ENCODE measurements around the gene FREM2. TPM values are rescaled to one million over a fixed set of nuclear protein-coding genes. Genes with fewer than 3 reads are reported as not detected.

FREM2 gene
- total and polyA plus RNA-seq, 7 donors: 0.18 to 9.4 (median 2.2) TPM

DNA sequence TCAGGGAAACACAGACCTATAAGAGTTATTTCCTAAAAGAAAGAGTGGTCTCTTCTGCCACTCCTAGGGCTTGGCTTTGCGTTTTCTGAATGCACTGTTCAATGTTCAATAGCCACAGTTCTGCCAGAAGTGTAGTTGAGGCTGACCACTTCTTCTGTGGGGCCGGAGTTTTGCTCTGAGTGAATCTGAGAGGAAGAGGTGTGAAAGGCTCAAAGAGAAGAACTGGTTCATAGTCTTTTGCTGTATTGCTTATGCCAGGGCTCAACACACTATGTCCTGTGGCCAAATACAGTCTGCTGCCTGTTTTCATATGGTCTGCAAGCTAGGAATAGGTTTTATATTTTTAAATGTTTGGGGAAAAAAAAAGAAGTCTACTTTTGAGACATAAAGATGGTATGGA is 175.6 kb downstream of the FREM2 start:
- intact Hi-C loops (cut with DNase I): no loop called here
- ATAC-seq (no peak), DNase-seq (no peak)
- no peaks in the 10 kb centered on the region for H3K27me3 ChIP-seq (ENCODE audit: insufficient read depth in 3 of 3, low read length in 2 of 3)
- no peaks in the 10 kb centered on the region for H3K4me1 ChIP-seq
- H3K4me3 ChIP-seq: no peak overlapping the region
- no peak overlapping the region for H3K27ac ChIP-seq
- TF ChIP-seq, protein P1, sequence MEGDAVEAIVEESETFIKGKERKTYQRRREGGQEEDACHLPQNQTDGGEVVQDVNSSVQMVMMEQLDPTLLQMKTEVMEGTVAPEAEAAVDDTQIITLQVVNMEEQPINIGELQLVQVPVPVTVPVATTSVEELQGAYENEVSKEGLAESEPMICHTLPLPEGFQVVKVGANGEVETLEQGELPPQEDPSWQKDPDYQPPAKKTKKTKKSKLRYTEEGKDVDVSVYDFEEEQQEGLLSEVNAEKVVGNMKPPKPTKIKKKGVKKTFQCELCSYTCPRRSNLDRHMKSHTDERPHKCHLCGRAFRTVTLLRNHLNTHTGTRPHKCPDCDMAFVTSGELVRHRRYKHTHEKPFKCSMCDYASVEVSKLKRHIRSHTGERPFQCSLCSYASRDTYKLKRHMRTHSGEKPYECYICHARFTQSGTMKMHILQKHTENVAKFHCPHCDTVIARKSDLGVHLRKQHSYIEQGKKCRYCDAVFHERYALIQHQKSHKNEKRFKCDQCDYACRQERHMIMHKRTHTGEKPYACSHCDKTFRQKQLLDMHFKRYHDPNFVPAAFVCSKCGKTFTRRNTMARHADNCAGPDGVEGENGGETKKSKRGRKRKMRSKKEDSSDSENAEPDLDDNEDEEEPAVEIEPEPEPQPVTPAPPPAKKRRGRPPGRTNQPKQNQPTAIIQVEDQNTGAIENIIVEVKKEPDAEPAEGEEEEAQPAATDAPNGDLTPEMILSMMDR (IDR thresholded peaks at IDR 0.05): no peak
- H3K36me3 ChIP-seq (ENCODE audit: insufficient read depth in 1 of 2, low read depth in 1 of 2): peaks cover 0 to 36% of the 10 kb centered on the region in 2 donors
- no peaks in the 10 kb centered on the region for H3K9me3 ChIP-seq
- 84 to 91% (median 89%) methylated on average over 2 of the region's 2 CpGs for WGBS, 3 donors

DNA sequence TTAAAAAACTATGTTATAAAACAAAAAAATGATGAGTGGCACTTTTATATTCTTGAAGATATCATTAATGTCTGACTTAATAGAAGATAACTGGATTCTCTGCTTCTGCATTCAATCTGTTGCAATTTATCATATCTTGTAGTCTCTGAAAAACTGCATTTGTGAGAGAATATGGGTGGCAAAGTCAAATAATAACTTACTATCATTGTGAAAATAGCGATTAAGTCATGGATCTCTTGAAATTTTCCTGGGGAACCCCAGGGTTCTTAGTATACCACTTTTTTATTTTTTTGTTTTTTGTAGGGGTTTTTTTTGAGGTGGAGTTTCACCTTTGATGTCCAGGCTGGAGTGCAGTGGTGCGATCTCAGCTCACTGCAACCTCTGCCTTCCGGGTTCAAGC is 176.7 kb downstream of the FREM2 start:
- TF ChIP-seq, protein P1 (IDR thresholded peaks at IDR 0.05): no peak
- DNase-seq: no peak
- no peak for ATAC-seq
- Histone ChIP-seq H3K4me3 (no peak overlapping the region), H3K27ac (no peak overlapping the region), H3K36me3 (ENCODE audit: insufficient read depth in 1 of 2, low read depth in 1 of 2) (peaks cover 0 to 27% of the 10 kb centered on the region in 2 donors), H3K9me3 (no peaks in the 10 kb centered on the region), H3K27me3 (ENCODE audit: insufficient read depth in 3 of 3, low read length in 2 of 3) (no peaks in the 10 kb centered on the region), H3K4me1 (no peaks in the 10 kb centered on the region)
- intact Hi-C loops (cut with DNase I): no loop called here
- WGBS, 3 donors: 95 to 98% (median 96%) methylated on average over 3 of the region's 3 CpGs

DNA sequence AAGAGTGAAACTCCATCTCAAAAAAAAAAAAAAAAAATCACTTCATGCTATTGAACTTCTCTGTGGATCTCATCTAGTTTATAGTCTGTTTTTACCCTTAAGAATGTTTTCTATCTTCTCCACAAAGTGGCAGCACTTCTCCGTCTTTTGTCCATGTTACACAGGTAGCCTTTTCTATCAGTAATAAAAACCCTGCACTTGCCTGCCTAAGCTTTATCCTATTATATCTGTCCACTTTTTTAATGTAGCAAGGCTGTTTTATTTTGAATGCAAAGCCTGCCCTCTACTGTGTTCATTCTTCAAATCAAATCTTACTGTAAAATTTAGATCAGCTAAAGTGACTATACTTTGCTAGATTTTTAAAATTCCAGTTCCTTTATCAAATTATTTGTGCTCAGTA is 179.8 kb downstream of the FREM2 start:
- H3K9me3 ChIP-seq: no peaks in the 10 kb centered on the region
- no peaks in the 10 kb centered on the region for H3K4me1 ChIP-seq
- intact Hi-C loops (cut with DNase I): loop anchor here in 1 of 2 donors (5.0 kb wide), 2 partner anchors 41 to 104 kb away; no protein-coding TSS in a partner anchor
- 57 to 89% (median 61%) methylated on average over 1 of the region's 1 CpG for WGBS, 3 donors
- ATAC-seq: no peak
- H3K36me3 ChIP-seq (ENCODE audit: insufficient read depth in 1 of 2, low read depth in 1 of 2): peaks cover 0 to 10% of the 10 kb centered on the region in 2 donors
- H3K27ac ChIP-seq: no peak overlapping the region
- DNase-seq: no peak
- no peak overlapping the region for H3K4me3 ChIP-seq
- TF ChIP-seq, protein P1 (IDR thresholded peaks at IDR 0.05): no peak
- H3K27me3 ChIP-seq (ENCODE audit: insufficient read depth in 3 of 3, low read length in 2 of 3): no peaks in the 10 kb centered on the region

DNA sequence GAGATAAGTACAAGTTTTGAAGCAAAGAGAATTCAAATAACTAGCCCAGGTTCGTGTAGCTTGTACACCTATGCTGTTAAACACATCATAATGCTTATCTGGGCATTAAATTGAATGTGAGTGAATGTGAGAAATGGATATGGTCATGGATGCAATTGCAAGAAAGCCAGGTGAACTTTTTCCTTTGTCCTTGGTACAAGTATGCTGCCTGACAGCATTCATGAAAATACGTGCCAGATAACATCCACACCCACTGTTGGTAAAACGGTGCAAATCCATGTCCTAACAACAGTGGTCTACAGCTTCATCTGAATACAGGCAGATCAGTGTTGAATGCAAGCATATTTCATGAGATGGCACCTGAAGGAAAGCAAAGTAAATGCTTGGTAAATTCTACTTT is 181.5 kb downstream of the FREM2 start:
- no peaks in the 10 kb centered on the region for H3K9me3 ChIP-seq
- no peak overlapping the region for H3K4me3 ChIP-seq
- no peak for ATAC-seq
- no peak overlapping the region for H3K27ac ChIP-seq
- TF ChIP-seq, protein P1 (IDR thresholded peaks at IDR 0.05): no peak
- no peak for DNase-seq
- WGBS, 3 donors: 65 to 84% (median 71%) methylated on average over 3 of the region's 3 CpGs
- peaks cover 0 to 10% of the 10 kb centered on the region in 2 donors for H3K36me3 ChIP-seq (ENCODE audit: insufficient read depth in 1 of 2, low read depth in 1 of 2)
- intact Hi-C loops (cut with DNase I): loop anchor here in 1 of 2 donors (5.0 kb wide), 2 partner anchors 39 to 106 kb away; no protein-coding TSS in a partner anchor
- H3K27me3 ChIP-seq (ENCODE audit: insufficient read depth in 3 of 3, low read length in 2 of 3): no peaks in the 10 kb centered on the region
- H3K4me1 ChIP-seq: no peaks in the 10 kb centered on the region

DNA sequence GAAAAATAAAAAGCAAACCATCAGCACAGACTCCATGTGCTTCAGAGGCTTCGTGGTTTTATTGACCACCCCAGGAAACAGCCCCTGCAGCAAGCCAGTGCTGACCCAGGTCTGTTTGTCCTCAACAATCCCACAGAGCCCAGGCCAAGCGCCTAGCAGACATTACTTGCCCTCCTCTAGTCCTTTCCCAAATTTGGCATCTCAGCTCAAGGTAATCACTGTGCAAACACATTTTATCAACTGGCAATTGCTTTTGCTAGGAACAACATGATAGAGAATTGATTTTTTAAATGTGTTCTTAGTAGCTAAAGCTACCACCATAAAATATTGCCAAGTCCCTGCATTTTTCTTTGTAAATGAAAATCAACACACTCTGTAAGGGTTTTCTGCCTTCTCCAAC is 182.0 kb downstream of the FREM2 start:
- TF ChIP-seq, protein P1 (IDR thresholded peaks at IDR 0.05): no peak
- H3K27ac ChIP-seq: no peak overlapping the region
- H3K9me3 ChIP-seq: no peaks in the 10 kb centered on the region
- no peak for DNase-seq
- no peak overlapping the region for H3K4me3 ChIP-seq
- no peak for ATAC-seq
- peaks cover 0 to 10% of the 10 kb centered on the region in 2 donors for H3K36me3 ChIP-seq (ENCODE audit: insufficient read depth in 1 of 2, low read depth in 1 of 2)
- intact Hi-C loops (cut with DNase I): loop anchor here in 1 of 2 donors (5.0 kb wide), 2 partner anchors 38 to 107 kb away; no protein-coding TSS in a partner anchor
- H3K4me1 ChIP-seq: no peaks in the 10 kb centered on the region
- no peaks in the 10 kb centered on the region for H3K27me3 ChIP-seq (ENCODE audit: insufficient read depth in 3 of 3, low read length in 2 of 3)
- 69 to 81% (median 79%) methylated on average over 2 of the region's 2 CpGs for whole genome bisulfite sequencing, 3 donors
